ENCODE measurements around the gene DMRT3. TPM values are rescaled to one million over a fixed set of nuclear protein-coding genes. Genes with fewer than 3 reads are reported as not detected.

DMRT3 gene
- total and polyA plus RNA-seq, 9 donors, result 0.09 to 0.54 (median 0.36) TPM; not detected in 1

DNA sequence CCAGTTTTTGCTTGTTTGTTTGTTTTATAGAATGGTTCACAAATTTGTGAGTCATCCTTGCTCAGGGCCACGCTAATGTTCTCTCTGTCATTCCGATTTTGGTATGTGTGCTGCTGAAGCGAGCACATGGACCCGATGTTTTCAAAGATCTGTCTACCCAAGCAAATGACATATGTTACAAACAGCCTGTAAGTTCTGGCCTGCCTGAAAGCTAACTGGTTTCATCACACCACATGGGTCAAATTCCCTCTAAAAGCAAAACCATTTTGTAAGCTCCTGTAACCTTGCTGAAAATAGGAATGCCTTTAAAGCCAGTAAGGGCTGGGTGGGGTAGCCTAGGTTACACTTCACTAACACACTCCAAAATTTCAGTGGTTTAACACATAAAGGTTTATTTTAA lies 25.4 kb downstream of the DMRT3 start:
- 70% methylated on average over 2 of the region's 4 CpGs for WGBS (ENCODE audit: insufficient coverage)
- Histone ChIP-seq H3K4me3 (ENCODE audit: low read length) (no peak overlapping the region), H3K4me1 (ENCODE audit: control insufficient read depth, insufficient read depth, low read length) (no peaks in the 10 kb centered on the region), H3K36me3 (ENCODE audit: control insufficient read depth, insufficient read depth, low read length) (no peaks in the 10 kb centered on the region), H3K27me3 (ENCODE audit: control insufficient read depth, insufficient read depth, low read length) (peaks cover 3% of the 10 kb centered on the region), H3K9me3 (replicated peaks; ENCODE audit: control insufficient read depth, low read depth, low read length) (peaks cover 3% of the 10 kb centered on the region), H3K27ac (ENCODE audit: low read length) (no peak overlapping the region)
- no peak for DNase-seq

DNA sequence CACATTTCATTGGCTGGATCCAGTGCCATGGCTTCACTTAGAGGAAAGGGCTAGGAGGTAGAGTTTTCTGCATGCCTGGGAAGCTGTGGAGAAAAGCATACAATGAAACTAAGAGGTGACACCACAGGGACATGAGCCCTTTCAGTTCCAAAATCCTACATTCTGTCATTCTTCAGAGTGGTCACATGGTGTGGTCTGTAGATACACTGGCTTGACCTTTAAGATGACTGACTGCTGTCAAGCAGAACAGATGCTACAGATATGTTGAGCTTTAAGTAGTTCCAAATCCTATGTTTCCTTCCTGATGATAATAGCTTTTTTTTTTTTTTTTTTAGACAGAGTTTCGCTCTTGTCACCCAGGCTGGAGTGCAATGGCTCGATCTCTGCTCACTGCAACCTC lies 26.2 kb downstream of the DMRT3 start:
- no peaks in the 10 kb centered on the region for H3K36me3 ChIP-seq (ENCODE audit: control insufficient read depth, insufficient read depth, low read length)
- peaks cover 3% of the 10 kb centered on the region for H3K27me3 ChIP-seq (ENCODE audit: control insufficient read depth, insufficient read depth, low read length)
- WGBS (ENCODE audit: insufficient coverage), result no CpG with 5 or more reads among the region's 2 CpGs
- DNase-seq, result no peak
- no peak overlapping the region for H3K4me3 ChIP-seq (ENCODE audit: low read length)
- H3K9me3 ChIP-seq (replicated peaks; ENCODE audit: control insufficient read depth, low read depth, low read length), result peaks cover 3% of the 10 kb centered on the region
- no peak overlapping the region for H3K27ac ChIP-seq (ENCODE audit: low read length)
- no peaks in the 10 kb centered on the region for H3K4me1 ChIP-seq (ENCODE audit: control insufficient read depth, insufficient read depth, low read length)

DNA sequence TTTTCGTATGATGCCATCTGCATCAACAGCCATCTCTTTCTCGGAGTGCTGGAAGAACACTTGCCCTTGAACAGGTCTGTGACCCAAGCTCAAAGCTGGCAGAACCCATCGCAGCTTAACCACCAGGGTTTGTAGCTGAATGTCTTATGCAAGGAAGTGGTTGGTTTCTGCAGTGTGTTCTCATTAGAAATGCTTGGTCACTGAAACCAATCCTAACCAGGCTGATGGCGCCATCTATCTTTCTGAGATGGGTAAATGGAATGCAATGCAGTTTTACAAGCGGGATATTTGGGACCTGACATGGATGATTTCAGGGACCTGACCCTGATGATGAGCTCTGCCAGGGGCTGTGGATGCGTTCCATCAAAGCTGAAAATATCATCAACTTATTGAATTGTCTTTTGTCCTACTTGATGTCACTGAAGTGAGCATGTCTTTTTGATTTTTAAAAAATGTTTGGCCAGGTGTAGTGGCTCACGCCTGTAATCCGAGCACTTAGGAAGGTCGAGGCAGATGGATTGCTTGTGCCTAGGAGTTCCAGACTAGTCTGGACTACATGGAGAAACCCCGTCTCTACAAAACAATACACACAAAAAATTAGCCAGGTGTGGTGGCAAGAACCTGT lies 28.7 kb downstream of the DMRT3 start:
- peak; percentile 77 for DNase-seq
- H3K4me1 ChIP-seq (ENCODE audit: control insufficient read depth, insufficient read depth, low read length), result peaks cover 5% of the 10 kb centered on the region
- peaks cover 3% of the 10 kb centered on the region for H3K27me3 ChIP-seq (ENCODE audit: control insufficient read depth, insufficient read depth, low read length)
- 13% methylated on average over 2 of the region's 10 CpGs for WGBS (ENCODE audit: insufficient coverage)
- H3K36me3 ChIP-seq (ENCODE audit: control insufficient read depth, insufficient read depth, low read length), result no peaks in the 10 kb centered on the region
- no peak overlapping the region for H3K27ac ChIP-seq (ENCODE audit: low read length)
- H3K9me3 ChIP-seq (replicated peaks; ENCODE audit: control insufficient read depth, low read depth, low read length), result no peaks in the 10 kb centered on the region
- H3K4me3 ChIP-seq (ENCODE audit: low read length), result no peak overlapping the region

DNA sequence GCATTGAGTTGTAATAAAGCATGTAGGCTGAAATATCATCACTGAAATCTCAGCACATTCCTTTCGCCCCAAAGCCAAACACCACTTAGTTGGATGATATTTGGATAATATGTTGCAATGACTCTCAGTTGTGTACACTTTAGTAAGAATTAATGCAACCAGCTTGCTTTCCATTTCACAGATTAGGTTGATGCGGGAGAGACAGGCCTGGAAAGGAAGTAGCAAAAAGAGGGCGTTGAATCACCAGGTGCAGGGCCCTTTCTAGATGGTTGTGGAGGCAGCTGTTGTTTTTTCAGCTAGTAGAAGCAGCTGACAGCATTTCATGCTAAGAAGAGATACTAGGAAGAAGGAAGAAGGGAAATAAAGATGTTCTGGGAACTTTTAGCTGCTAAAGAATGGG lies 30.9 kb downstream of the DMRT3 start:
- H3K4me1 ChIP-seq (ENCODE audit: control insufficient read depth, insufficient read depth, low read length), result peaks cover 8% of the 10 kb centered on the region
- H3K27me3 ChIP-seq (ENCODE audit: control insufficient read depth, insufficient read depth, low read length), result peaks cover 1% of the 10 kb centered on the region
- DNase-seq, result peak; percentile 37
- H3K36me3 ChIP-seq (ENCODE audit: control insufficient read depth, insufficient read depth, low read length), result no peaks in the 10 kb centered on the region
- no peak overlapping the region for H3K4me3 ChIP-seq (ENCODE audit: low read length)
- 78% methylated on average over 1 of the region's 3 CpGs for WGBS (ENCODE audit: insufficient coverage)
- no peaks in the 10 kb centered on the region for H3K9me3 ChIP-seq (replicated peaks; ENCODE audit: control insufficient read depth, low read depth, low read length)
- H3K27ac ChIP-seq (ENCODE audit: low read length), result peak overlapping the region; percentile 42

DNA sequence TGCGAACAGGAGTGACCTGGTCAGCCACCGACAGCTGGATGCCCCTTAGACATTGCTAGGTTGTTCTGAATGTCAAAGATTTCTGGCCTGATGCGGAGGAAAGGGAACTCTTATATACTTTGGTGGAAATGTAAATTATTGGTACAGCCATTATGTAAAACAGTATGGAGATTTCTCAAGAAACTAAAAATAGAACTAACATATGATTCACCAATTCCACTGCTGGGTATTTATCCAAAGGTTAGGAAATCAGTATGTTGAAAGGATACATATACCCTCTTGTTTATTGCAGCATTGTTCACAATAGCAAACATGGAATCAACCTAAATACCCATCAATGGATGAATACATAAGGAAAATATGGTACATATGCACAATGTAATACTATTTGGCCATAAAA lies 31.8 kb downstream of the DMRT3 start:
- Histone ChIP-seq H3K4me1 (ENCODE audit: control insufficient read depth, insufficient read depth, low read length) (peaks cover 8% of the 10 kb centered on the region), H3K4me3 (ENCODE audit: low read length) (no peak overlapping the region), H3K36me3 (ENCODE audit: control insufficient read depth, insufficient read depth, low read length) (no peaks in the 10 kb centered on the region), H3K27me3 (ENCODE audit: control insufficient read depth, insufficient read depth, low read length) (no peaks in the 10 kb centered on the region), H3K27ac (ENCODE audit: low read length) (no peak overlapping the region), H3K9me3 (replicated peaks; ENCODE audit: control insufficient read depth, low read depth, low read length) (no peaks in the 10 kb centered on the region)
- WGBS (ENCODE audit: insufficient coverage), result no CpG with 5 or more reads among the region's 3 CpGs
- no peak for DNase-seq

DNA sequence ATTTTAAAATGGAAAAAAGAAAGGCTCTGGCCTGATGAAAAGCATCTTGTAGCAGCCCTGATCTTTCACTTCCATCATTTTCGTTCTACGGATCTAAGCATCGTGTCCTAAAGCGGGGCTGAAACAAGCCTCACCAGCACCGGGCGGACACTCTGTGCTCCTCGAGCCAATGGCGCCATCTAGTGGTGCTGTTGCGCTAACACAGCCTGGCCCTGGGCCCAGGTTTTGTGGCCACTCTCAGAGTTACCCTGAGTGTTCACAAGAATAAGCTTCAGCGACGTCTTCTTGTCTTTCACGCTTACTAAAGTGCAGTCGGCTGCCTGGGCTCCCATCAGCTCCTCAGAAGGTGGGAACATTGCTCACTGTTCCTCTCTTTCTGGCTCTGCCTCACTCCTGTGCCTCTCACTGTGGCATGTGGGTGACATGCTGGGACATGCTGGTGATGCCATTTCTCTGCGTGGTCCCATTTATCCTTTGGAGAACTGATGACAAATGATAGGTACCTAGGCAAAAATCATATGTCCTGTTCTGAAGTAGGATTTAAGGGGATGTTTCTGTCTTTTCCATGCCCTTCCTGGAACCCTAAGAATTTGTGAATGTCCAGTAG lies 32.7 kb downstream of the DMRT3 start:
- Histone ChIP-seq H3K9me3 (replicated peaks; ENCODE audit: control insufficient read depth, low read depth, low read length) (no peaks in the 10 kb centered on the region), H3K4me3 (ENCODE audit: low read length) (no peak overlapping the region), H3K36me3 (ENCODE audit: control insufficient read depth, insufficient read depth, low read length) (no peaks in the 10 kb centered on the region), H3K27ac (ENCODE audit: low read length) (no peak overlapping the region), H3K4me1 (ENCODE audit: control insufficient read depth, insufficient read depth, low read length) (peaks cover 10% of the 10 kb centered on the region), H3K27me3 (ENCODE audit: control insufficient read depth, insufficient read depth, low read length) (no peaks in the 10 kb centered on the region)
- peak; percentile 89 for DNase-seq
- WGBS (ENCODE audit: insufficient coverage), result 6% methylated on average over 14 of the region's 14 CpGs

DNA sequence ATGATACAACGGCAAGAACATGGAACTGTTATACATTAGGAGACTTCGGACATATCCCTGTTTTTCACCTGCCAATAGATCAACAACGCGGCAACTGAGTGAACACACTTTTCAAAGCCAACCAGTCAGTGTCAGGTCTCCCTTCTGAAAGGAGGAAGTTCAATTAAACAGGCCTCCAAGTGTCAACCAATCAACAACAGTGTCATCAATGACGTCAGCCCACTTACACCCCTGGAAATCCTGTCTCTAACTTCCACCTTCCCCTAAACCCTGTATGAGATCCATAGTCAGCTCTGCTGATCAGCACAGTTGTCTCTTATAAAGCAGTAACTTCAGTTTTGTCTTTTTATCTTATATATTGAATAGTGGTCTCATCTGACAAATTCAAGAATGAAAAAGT lies 36.6 kb downstream of the DMRT3 start:
- Histone ChIP-seq H3K27ac (ENCODE audit: low read length) (no peak overlapping the region), H3K4me3 (ENCODE audit: low read length) (no peak overlapping the region), H3K36me3 (ENCODE audit: control insufficient read depth, insufficient read depth, low read length) (no peaks in the 10 kb centered on the region), H3K27me3 (ENCODE audit: control insufficient read depth, insufficient read depth, low read length) (no peaks in the 10 kb centered on the region), H3K9me3 (replicated peaks; ENCODE audit: control insufficient read depth, low read depth, low read length) (no peaks in the 10 kb centered on the region), H3K4me1 (ENCODE audit: control insufficient read depth, insufficient read depth, low read length) (peaks cover 10% of the 10 kb centered on the region)
- DNase-seq, result no peak
- 66% methylated on average over 3 of the region's 5 CpGs for WGBS (ENCODE audit: insufficient coverage)

DNA sequence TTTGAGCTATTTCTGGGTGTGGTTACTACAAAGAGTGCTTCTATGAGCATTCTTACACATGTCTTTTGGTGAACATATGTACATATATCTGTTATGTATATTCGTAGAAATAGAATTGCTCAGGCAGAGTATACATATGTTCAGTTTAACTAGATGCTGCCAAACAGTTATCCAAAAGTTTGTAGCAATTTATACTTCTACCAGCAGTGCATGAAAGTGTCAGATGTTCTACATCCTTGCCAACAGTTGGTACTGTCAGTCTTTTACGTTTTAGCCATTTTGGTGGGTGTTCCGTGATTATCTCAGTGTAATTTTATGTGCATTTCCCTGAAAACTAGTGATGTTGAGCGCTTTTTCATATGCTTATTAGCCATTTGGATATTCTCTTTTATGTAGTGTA lies 37.8 kb downstream of the DMRT3 start:
- DNase-seq, result peak; percentile 84
- Histone ChIP-seq H3K9me3 (replicated peaks; ENCODE audit: control insufficient read depth, low read depth, low read length) (no peaks in the 10 kb centered on the region), H3K27ac (ENCODE audit: low read length) (peak overlapping the region; percentile 52), H3K4me1 (ENCODE audit: control insufficient read depth, insufficient read depth, low read length) (peaks cover 7% of the 10 kb centered on the region), H3K27me3 (ENCODE audit: control insufficient read depth, insufficient read depth, low read length) (no peaks in the 10 kb centered on the region), H3K4me3 (ENCODE audit: low read length) (no peak overlapping the region), H3K36me3 (ENCODE audit: control insufficient read depth, insufficient read depth, low read length) (no peaks in the 10 kb centered on the region)
- WGBS (ENCODE audit: insufficient coverage), result 58% methylated on average over 2 of the region's 4 CpGs

DNA sequence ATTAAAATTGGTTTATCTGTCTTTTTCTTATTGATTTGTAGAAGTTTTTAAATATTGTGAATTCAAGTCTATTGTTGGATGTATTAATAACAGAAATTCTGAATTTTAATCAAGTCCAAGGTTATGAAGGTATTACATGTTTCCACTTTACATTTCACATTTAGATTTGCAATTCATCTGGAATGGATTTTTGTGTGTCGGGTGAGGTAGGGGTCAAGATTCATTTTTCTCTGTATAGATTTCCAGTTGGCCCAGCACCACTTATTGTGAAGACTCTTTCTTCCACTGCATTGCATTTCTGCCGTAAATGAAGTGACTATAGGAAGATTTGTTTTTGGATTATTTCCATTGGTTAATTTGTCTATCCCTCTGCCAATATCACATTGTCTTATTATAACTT lies 38.2 kb downstream of the DMRT3 start:
- H3K27ac ChIP-seq (ENCODE audit: low read length), result peak overlapping the region; percentile 1
- no peak for DNase-seq
- no peak overlapping the region for H3K4me3 ChIP-seq (ENCODE audit: low read length)
- peaks cover 5% of the 10 kb centered on the region for H3K4me1 ChIP-seq (ENCODE audit: control insufficient read depth, insufficient read depth, low read length)
- no peaks in the 10 kb centered on the region for H3K36me3 ChIP-seq (ENCODE audit: control insufficient read depth, insufficient read depth, low read length)
- no CpG with 5 or more reads among the region's 2 CpGs for WGBS (ENCODE audit: insufficient coverage)
- no peaks in the 10 kb centered on the region for H3K9me3 ChIP-seq (replicated peaks; ENCODE audit: control insufficient read depth, low read depth, low read length)
- H3K27me3 ChIP-seq (ENCODE audit: control insufficient read depth, insufficient read depth, low read length), result no peaks in the 10 kb centered on the region

DNA sequence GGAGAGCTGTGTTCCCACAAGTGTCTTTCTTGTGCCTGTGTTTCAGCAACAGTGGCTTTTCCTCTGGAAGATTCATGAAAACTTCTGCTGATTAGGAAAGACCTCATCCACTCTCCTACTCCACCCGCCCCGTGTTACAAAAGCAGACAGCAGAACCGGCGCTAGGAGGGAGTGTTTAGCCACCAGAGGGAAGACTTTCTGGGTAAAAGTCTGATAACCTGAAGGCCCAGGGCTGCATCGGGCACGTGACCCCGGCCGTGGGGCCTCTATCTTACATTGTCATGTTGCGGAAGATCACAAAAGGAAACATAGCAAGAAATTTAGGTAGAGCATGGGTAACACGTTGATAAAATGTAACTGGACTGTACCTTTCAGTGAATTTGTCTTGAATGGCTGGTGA lies 41.7 kb downstream of the DMRT3 start:
- Histone ChIP-seq H3K4me1 (ENCODE audit: control insufficient read depth, insufficient read depth, low read length) (peaks cover 3% of the 10 kb centered on the region), H3K27me3 (ENCODE audit: control insufficient read depth, insufficient read depth, low read length) (no peaks in the 10 kb centered on the region), H3K4me3 (ENCODE audit: low read length) (no peak overlapping the region), H3K9me3 (replicated peaks; ENCODE audit: control insufficient read depth, low read depth, low read length) (no peaks in the 10 kb centered on the region), H3K27ac (ENCODE audit: low read length) (no peak overlapping the region), H3K36me3 (ENCODE audit: control insufficient read depth, insufficient read depth, low read length) (no peaks in the 10 kb centered on the region)
- no CpG with 5 or more reads among the region's 10 CpGs for WGBS (ENCODE audit: insufficient coverage)
- DNase-seq, result peak; percentile 54

All from muscle of leg (tissue), 11 donors.